Liver (tissue), 3 donors: ENCODE data around the gene LSM12.

Source experiments
- CTCF ChIP-seq: fragments of 150-350 bp; IDR thresholded peaks from 2 replicates; pipeline ENCODE4 v1.5.1; 2017; ENCODE audit warnings: improper control_type of control experiment, low read depth, low read length; ENCODE audit not compliant: missing input control
- JUND ChIP-seq, 2 donors: IDR thresholded peaks; 2 replicates each; pipeline ENCODE4 v1.6.1; 2016; ENCODE audit warnings: antibody characterized with exemption in 2 of 2
- MAX ChIP-seq: IDR thresholded peaks from 2 replicates; pipeline ENCODE4 v1.6.1; 2016; ENCODE audit warnings: antibody characterized with exemption
- REST ChIP-seq: IDR thresholded peaks from 2 replicates; pipeline ENCODE4 v1.6.1; 2016; ENCODE audit warnings: antibody characterized with exemption, mild to moderate bottlenecking
- SP1 ChIP-seq: IDR thresholded peaks from 2 replicates; pipeline ENCODE4 v1.6.1; 2018; ENCODE audit warnings: antibody characterized with exemption, mild to moderate bottlenecking
- donor health status: healthy.
- donor health status: healthy.

- TF ChIP-seq CTCF, result no peak
- TF ChIP-seq SP1, result peak; percentile 91
- peak; percentile 43 for TF ChIP-seq REST
- TF ChIP-seq MAX, result peak; percentile 87
- peak; percentile 96 to 97 for TF ChIP-seq JUND (IDR thresholded peaks at IDR 0.05)
Observed at GRCh38 chr17:44108440-44109311, 42.2 kb upstream of the LSM12 start.
